Testis (tissue), 3 donors: Measurements from ENCODE around the gene CCDC9B. TPM values are rescaled to one million over a fixed set of nuclear protein-coding genes. Genes with fewer than 3 reads are reported as not detected.

Source experiments
- DNase-seq: peaks from one replicate; pipeline ENCODE4 v3.0.0-alpha.2; 2019
- H3K27ac ChIP-seq, 2 donors: fragments of 200-600 bp; sonication (generic); one replicate each; pipeline ENCODE4 v1.5.1; 2019
- H3K27me3 ChIP-seq: fragments of 200-600 bp; sonication (generic); one replicate; pipeline ENCODE4 v1.5.1; 2019
- H3K36me3 ChIP-seq: fragments of 200-600 bp; sonication (generic); one replicate; pipeline ENCODE4 v1.5.1; 2017; ENCODE audit warnings: low read depth; ENCODE audit errors: missing control alignments
- H3K4me1 ChIP-seq: fragments of 200-600 bp; sonication (generic); one replicate; pipeline ENCODE4 v1.5.1; 2019
- H3K4me3 ChIP-seq, 2 donors: fragments of 200-600 bp; sonication (generic); one replicate each; pipeline ENCODE4 v1.5.1; 2017 to 2019
- H3K9me3 ChIP-seq: fragments of 200-600 bp; sonication (generic); one replicate; pipeline ENCODE4 v1.5.1; 2017
- CTCF ChIP-seq, 3 experiments: fragments of 450-650 bp in 2 of 3; fragments of 200-600 bp in 1 of 3; sonication (generic) in 1 of 3; IDR thresholded peaks; one replicate each; pipeline ENCODE4 v1.5.1; 2016 to 2019; ENCODE audit warnings: antibody characterized with exemption in 3 of 3, mild to moderate bottlenecking in 2 of 3, moderate library complexity in 1 of 3
- POLR2A ChIP-seq: fragments of 450-650 bp; IDR thresholded peaks from one replicate; pipeline ENCODE4 v1.6.1; 2017; ENCODE audit warnings: antibody characterized with exemption, mild to moderate bottlenecking, moderate library complexity
- WGBS, 2 donors: methylation state at CpG; one replicate each; pipeline ENCODE4 v1.1.5; 2018; 5-methylcytosine and 5-hydroxymethylcytosine counted together
- intact Hi-C: fragments of 100-400 bp; cut with DNase I; formaldehyde crosslinking; loops from one replicate; pipeline ENCODE4 v1.15.1; 2023; ENCODE audit warnings: low total_unique reads
- polyA plus RNA-seq: library from polyadenylated mRNA; stranded (reverse); fragments of 350-450 nt; fragmentation: Illumina TruSeq; extraction: RNeasy Lipid Tissue Mini Kit (QIAGEN cat#74804); gene quantifications from one replicate; pipeline ENCODE4 v1.2.3, GENCODE V29; 2014; ENCODE audit warnings: low read depth, low replicate concordance; ENCODE audit not compliant: insufficient read depth
- total RNA-seq, 2 donors: library from RNA; depleted of rRNA; stranded (reverse); fragments of >200 nt; gene quantifications; one replicate each; pipeline ENCODE4 v1.2.3, GENCODE V29; 2016

CCDC9B gene
- total and polyA plus RNA-seq, 3 donors from 2014 or later = 20.4 to 38.9 (median 36.8) TPM

- no peak overlapping the region for H3K4me3 ChIP-seq
- H3K4me1 ChIP-seq = peaks cover 12% of the 10 kb centered on the region
- no peak overlapping the region for H3K27ac ChIP-seq
- DNase-seq = no peak
- no peaks in the 10 kb centered on the region for H3K36me3 ChIP-seq
- intact Hi-C loops = no loop called here
- H3K9me3 ChIP-seq = no peaks in the 10 kb centered on the region
- no peak for TF ChIP-seq CTCF (IDR thresholded peaks at IDR 0.05)
- TF ChIP-seq POLR2A = no peak
- no peaks in the 10 kb centered on the region for H3K27me3 ChIP-seq
- WGBS, 2 donors = 91 to 96% methylated on average over 6 to 7 of the region's 7 CpGs
These were observed 11.7 kb upstream of the CCDC9B start for GRCh38 chr15:40352281-40352901.

GRCh38 chr15:40349163-40349562 lies 8.4 kb upstream of the CCDC9B start:
- no peaks in the 10 kb centered on the region for H3K27me3 ChIP-seq
- no peak for TF ChIP-seq POLR2A
- no peak for TF ChIP-seq CTCF (IDR thresholded peaks at IDR 0.05)
- H3K36me3 ChIP-seq = no peaks in the 10 kb centered on the region
- no peak overlapping the region for H3K27ac ChIP-seq
- intact Hi-C loops = no loop called here
- no peak for DNase-seq
- no peak overlapping the region for H3K4me3 ChIP-seq
- WGBS, 2 donors = 80 to 96% methylated on average over 5 of the region's 5 CpGs
- H3K9me3 ChIP-seq = no peaks in the 10 kb centered on the region
- H3K4me1 ChIP-seq = peaks cover 6% of the 10 kb centered on the region

- Histone ChIP-seq H3K4me3 (no peak overlapping the region), H3K36me3 (no peaks in the 10 kb centered on the region), H3K27me3 (no peaks in the 10 kb centered on the region), H3K27ac (no peak overlapping the region), H3K9me3 (no peaks in the 10 kb centered on the region), H3K4me1 (peaks cover under 1% of the 10 kb centered on the region)
- no peak for TF ChIP-seq CTCF (IDR thresholded peaks at IDR 0.05)
- no peak for TF ChIP-seq POLR2A
- intact Hi-C loops = no loop called here
- no peak for DNase-seq
- WGBS, 2 donors = 79 to 80% methylated on average over 5 of the region's 5 CpGs
These were observed 7.7 kb upstream of the CCDC9B start for GRCh38 chr15:40348474-40348870.

- intact Hi-C loops = no loop called here
- Histone ChIP-seq H3K36me3 (no peaks in the 10 kb centered on the region), H3K27ac (no peak overlapping the region), H3K9me3 (no peaks in the 10 kb centered on the region), H3K4me1 (no peaks in the 10 kb centered on the region), H3K27me3 (no peaks in the 10 kb centered on the region), H3K4me3 (no peak overlapping the region)
- DNase-seq = no peak
- no peak for TF ChIP-seq POLR2A
- no peak for TF ChIP-seq CTCF (IDR thresholded peaks at IDR 0.05)
- WGBS, 2 donors = 88% methylated on average over 6 to 11 of the region's 11 CpGs
These were observed 7.1 kb upstream of the CCDC9B start for GRCh38 chr15:40347559-40348473.
